GM19043 (cell line): ENCODE measurements around the gene P2RY13.

Experiments used
- ATAC-seq: cut with Tn5 transposase; IDR thresholded peaks from one replicate; pipeline ENCODE4 v1.9.1; 2021; ENCODE audit warnings: low read depth; ENCODE audit not compliant: unreplicated experiment

The P2RY13 gene

DNA sequence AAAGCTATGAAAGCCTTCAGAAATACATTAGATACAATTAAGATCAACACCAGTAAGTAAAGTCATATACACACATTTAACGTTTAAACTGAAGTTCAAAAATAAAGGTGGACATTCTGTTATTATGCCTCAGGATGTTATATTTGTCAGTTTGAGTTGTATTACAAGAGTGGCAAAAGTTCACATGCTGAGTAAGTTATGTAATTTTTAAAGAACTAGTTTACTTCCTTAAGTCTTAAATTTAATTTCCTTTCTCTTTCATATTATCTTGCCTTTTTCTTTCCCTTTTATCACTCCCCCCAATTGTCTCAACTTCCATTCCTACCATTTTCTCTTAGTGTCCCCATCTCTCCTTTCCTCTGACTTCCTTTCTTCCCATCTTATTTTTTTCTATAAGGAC lies 7.8 kb downstream of the P2RY13 start:
- ATAC-seq = no peak

DNA sequence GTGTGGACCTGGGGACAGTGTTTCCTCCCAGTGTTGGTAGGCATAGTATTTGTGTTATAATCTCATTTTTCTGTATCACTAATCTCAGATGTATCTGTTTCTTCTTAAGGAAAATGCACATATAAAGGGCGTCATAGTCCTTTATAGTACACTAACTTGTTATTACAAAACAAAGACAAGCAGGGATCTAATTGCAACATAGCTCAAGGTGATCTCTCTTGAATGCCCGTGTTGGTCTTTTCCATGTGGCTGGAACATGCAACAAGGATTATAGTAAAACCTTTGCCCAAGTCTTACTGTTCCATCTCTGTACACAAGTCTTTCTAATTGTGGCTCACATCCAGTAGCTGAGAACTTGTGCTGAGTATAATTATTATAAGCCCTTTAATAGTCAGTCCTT lies 9.2 kb downstream of the P2RY13 start:
- no peak for ATAC-seq

- no peak for ATAC-seq
Observed at GRCh38 chr3:151319628-151320027, 9.7 kb downstream of the P2RY13 start.

GRCh38 chr3:151318991-151319390 lies 10.4 kb downstream of the P2RY13 start:
- ATAC-seq = no peak

- no peak for ATAC-seq
Observed at GRCh38 chr3:151318313-151318712, 11.0 kb downstream of the P2RY13 start.

- no peak for ATAC-seq
Observed at GRCh38 chr3:151316267-151316991, 12.9 kb downstream of the P2RY13 start, which contains the start of gene GPR87. GPR87 (minus strand) TSS chr3:151316820; CDS start chr3:151300100, 16,720 bp downstream.

- no peak for ATAC-seq
Observed at GRCh38 chr3:151315846-151316245, 13.5 kb downstream of the P2RY13 start.

DNA sequence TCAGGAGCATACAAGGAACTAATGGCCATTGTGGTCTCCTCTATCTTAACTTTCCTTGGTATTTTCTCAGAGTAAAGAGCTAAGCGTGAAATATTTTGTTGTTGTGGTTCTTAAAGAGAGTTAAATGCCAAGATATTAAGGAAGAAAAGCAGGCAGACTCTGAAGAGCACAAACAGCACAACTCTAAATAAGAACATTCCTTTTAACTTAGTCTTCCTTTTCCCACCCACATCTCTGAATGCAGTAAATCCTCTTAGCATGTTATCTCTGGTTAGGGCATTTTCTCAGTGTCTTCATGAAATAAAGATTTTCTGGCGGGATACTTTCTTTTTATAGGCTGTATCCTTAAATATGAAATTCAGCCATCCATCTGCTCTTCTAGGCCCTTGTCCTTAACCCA lies 14.2 kb downstream of the P2RY13 start:
- ATAC-seq = no peak

GRCh38 chr3:151314593-151314992 lies 14.8 kb downstream of the P2RY13 start:
- ATAC-seq = no peak

DNA sequence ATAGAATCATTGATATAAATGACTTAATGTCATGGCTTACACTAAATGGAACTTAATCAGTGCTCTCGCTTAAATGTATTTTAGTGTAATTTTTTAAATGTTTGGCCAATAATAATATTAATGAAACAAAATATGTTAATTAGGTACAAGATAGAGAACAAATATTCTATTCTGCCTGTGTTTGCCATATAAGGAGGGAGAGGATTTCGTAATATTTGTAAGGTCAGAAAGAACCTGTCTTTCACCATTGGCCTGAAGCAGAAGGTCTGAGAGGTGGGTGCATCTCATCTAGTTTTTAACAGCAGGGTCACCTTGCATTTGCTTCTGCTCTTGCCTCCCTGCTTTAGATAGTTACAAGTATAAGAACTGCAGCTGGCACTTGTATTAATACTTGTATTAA lies 15.2 kb downstream of the P2RY13 start:
- no peak for ATAC-seq

DNA sequence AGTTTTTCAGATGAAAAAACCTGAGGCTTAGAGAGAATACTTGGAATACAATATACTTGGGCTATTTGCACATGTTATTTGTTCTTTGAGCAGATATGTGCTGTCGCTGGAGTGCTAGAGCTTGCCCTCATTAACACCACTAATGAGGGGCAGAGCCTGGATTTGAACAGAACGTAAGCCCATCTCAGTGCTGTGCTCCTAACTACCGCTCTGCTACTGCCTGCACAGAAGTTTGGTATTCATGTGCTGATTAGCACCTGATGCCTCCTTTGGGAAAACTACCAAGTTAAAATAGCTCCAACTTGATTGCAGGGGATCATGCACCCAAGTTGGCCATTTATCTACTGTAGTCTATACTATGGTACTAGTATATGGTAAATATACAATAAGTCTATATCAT lies 16.4 kb downstream of the P2RY13 start:
- no peak for ATAC-seq

DNA sequence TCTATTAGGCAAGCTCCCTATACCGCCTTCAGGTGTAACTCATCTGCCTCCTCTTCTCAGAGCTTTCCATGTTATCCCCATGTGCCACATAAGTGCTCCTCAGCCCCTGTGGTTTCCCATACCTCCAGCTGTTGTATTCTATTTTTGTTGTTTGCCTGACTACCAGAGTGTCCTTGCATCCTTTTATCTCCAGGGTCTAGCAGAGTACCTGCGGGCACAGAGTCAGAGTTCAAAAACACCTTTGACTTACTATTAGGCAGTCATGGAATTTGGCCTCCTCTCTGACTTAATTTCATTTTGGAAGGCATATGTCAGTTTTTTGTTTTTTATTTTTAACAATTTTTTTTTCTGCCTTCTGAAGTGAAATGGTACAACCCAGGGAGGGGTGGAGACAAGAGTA lies 19.8 kb downstream of the P2RY13 start:
- ATAC-seq = no peak

GRCh38 chr3:151307583-151308488 lies 21.5 kb downstream of the P2RY13 start:
- no peak for ATAC-seq

- ATAC-seq = no peak
Observed at GRCh38 chr3:151307131-151307530, 22.2 kb downstream of the P2RY13 start.

DNA sequence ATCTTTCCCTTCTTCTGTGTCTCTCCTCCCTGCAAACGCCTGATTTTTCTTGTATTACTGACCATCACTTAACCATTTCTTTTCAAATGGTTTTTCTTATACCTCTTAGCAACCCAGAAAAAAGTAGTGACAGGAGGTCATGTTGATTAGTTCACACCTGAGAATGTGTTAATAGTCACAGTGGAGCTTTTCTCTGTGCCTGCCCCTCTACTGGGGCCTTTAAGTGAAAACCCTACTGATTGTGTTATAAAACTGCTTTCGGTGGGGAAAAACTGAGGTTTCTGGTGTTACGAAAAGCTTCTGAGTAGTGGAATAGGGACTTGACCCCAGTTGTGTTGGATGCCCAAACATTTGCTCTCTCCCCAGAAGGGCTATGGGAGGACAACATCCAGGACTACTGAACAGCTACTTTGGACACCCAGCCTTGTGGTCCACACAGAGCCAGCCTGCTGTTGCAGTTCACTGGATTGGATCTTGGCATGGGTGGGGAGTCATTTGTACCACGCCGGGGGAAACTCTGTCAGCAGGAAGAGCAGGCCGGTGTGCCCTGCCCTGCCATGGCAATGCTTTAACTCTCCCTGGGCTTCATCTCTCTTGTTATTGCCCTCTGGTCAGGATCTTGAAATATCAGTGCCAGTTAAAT lies 23.1 kb downstream of the P2RY13 start:
- no peak for ATAC-seq

DNA sequence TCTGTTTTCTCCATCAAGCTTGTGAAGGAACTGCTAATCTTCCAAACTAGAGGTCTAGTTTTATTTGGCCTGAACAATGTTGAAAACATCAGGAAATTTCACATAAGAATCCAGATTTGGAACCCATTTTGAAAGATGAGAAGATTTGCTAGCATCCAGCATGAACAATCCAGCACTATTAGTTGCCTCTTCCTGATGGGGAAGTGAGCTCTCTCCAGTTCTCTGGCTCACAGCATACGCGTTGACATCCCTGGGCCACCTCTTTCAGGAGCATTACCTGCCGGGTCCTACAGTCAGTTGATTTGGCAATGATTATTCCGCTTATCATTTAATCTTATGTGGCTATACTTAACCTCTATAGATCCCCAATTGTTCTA lies 23.6 kb downstream of the P2RY13 start:
- ATAC-seq = no peak

DNA sequence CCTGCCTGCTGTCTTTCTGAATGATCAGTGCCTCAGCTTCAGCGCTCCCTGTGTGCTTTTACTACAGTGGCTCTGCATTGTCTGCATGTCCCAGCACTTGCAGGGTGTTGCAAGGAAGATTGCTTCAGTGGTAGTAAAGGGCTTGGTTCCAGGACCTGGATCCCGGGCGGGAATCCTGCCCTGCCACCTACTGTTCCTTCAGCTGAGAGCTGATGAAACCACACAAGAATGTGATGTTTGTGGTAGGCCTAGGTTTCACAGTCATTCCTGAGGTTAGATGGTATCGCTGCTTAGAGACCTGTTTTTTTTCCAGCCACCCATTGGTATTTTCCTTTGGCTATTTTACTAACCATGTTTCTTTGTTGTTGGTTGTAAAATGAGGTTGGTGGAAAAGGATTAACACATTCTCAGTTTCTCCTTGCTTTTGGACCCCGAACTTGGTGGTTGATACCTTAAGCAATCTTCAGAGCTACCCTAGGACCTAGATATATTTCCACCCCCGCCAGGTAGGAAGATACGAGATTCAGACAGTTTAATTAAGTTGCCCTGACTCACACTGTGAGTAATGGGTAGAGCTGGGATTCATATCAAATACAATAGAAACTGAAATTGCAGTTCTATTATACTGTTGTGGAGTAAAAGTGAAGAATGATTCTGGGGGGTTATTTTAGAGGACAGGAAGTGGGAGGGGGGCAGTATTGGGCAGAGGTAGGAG lies 24.1 kb downstream of the P2RY13 start:
- ATAC-seq = no peak

GRCh38 chr3:151303751-151304150 lies 25.6 kb downstream of the P2RY13 start:
- no peak for ATAC-seq

DNA sequence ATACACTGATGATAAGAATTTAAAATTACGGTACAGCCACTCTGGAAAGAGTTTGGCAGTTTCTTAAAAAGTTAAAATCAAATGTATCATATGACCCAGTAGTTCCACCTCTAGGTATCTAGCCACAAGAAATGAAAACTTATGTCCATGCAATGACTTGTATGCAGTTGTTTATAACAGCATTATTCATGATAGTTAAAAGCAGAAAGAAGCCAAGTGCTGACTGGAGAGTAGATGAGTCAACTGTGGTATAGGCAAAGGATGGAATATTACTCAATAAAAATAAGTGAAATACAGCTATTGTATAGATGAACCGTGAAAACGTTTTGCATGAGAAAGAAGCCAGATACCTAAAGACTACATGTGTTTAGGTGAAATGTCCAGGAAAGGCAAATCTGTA lies 27.6 kb downstream of the P2RY13 start:
- no peak for ATAC-seq

DNA sequence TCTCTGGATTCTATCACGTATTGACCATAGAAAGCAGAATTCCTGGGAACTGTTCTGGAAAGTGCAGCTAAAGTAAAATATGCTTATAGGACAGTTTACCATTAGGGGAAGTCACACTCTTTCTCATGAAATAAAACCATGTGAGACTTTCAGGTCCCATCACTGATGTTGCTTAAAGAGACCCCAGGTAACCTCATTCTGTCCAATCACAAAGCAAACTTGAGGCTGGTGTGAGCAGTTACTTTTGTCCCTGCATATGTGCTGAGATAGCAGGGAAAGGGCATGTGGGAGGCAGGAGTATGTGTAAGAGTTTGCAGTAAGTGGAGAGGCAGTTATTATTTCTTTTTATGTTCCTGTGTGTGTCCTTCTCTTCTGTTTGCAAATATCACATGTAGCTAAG lies 28.8 kb downstream of the P2RY13 start:
- no peak for ATAC-seq

GRCh38 chr3:151299006-151299405 lies 30.3 kb downstream of the P2RY13 start:
- ATAC-seq = no peak
